ENCODE measurements around the gene TPRKB.

TPRKB gene

GRCh38 chr2:73716543-73717250 lies 20.4 kb downstream of the TPRKB start:
- no peak for DNase-seq (ENCODE audit: low read depth)
- no peak overlapping the region for H3K4me3 ChIP-seq (ENCODE audit: low read depth, low read length)
- TF ChIP-seq POLR2A (IDR thresholded peaks at IDR 0.05; ENCODE audit: extremely low read depth, insufficient read length), result no peak

GRCh38 chr2:73714091-73714490 lies 23.1 kb downstream of the TPRKB start:
- DNase-seq (ENCODE audit: low read depth), result no peak
- no peak for TF ChIP-seq MAX (IDR thresholded peaks at IDR 0.05; ENCODE audit: low read depth, low read length)
- no peak for TF ChIP-seq MYC (IDR thresholded peaks at IDR 0.05; ENCODE audit: low read depth, low read length)
- no peak for TF ChIP-seq POLR2A (IDR thresholded peaks at IDR 0.05; ENCODE audit: extremely low read depth, insufficient read length)
- TF ChIP-seq CTCF (IDR thresholded peaks at IDR 0.05; ENCODE audit: low read depth, low read length), result no peak
- no peak overlapping the region for H3K4me3 ChIP-seq (ENCODE audit: low read depth, low read length)

- H3K4me3 ChIP-seq (ENCODE audit: low read depth, low read length), result no peak overlapping the region
- TF ChIP-seq MYC (IDR thresholded peaks at IDR 0.05; ENCODE audit: low read depth, low read length), result no peak
- no peak for TF ChIP-seq MAX (IDR thresholded peaks at IDR 0.05; ENCODE audit: low read depth, low read length)
- no peak for TF ChIP-seq POLR2A (IDR thresholded peaks at IDR 0.05; ENCODE audit: extremely low read depth, insufficient read length)
- TF ChIP-seq CTCF (IDR thresholded peaks at IDR 0.05; ENCODE audit: low read depth, low read length), result no peak
- DNase-seq (ENCODE audit: low read depth), result no peak
Observed at GRCh38 chr2:73708527-73708926, 28.6 kb downstream of the TPRKB start.

GRCh38 chr2:73707636-73708035 lies 29.5 kb downstream of the TPRKB start:
- no peak overlapping the region for H3K4me3 ChIP-seq (ENCODE audit: low read depth, low read length)
- DNase-seq (ENCODE audit: low read depth), result no peak
- no peak for TF ChIP-seq CTCF (IDR thresholded peaks at IDR 0.05; ENCODE audit: low read depth, low read length)
- no peak for TF ChIP-seq POLR2A (IDR thresholded peaks at IDR 0.05; ENCODE audit: extremely low read depth, insufficient read length)
- TF ChIP-seq MYC (IDR thresholded peaks at IDR 0.05; ENCODE audit: low read depth, low read length), result no peak
- no peak for TF ChIP-seq MAX (IDR thresholded peaks at IDR 0.05; ENCODE audit: low read depth, low read length)

- TF ChIP-seq POLR2A (IDR thresholded peaks at IDR 0.05; ENCODE audit: extremely low read depth, insufficient read length) (no peak), MYC (IDR thresholded peaks at IDR 0.05; ENCODE audit: low read depth, low read length) (no peak)
- no peak overlapping the region for H3K4me3 ChIP-seq (ENCODE audit: low read depth, low read length)
- no peak for DNase-seq (ENCODE audit: low read depth)
Observed at GRCh38 chr2:73707058-73707457, 30.1 kb downstream of the TPRKB start.

- H3K4me3 ChIP-seq (ENCODE audit: low read depth, low read length), result no peak overlapping the region
- TF ChIP-seq POLR2A (IDR thresholded peaks at IDR 0.05; ENCODE audit: extremely low read depth, insufficient read length) (no peak), MYC (IDR thresholded peaks at IDR 0.05; ENCODE audit: low read depth, low read length) (no peak), CTCF (IDR thresholded peaks at IDR 0.05; ENCODE audit: low read depth, low read length) (no peak), MAX (IDR thresholded peaks at IDR 0.05; ENCODE audit: low read depth, low read length) (no peak)
- no peak for DNase-seq (ENCODE audit: low read depth)
Observed at GRCh38 chr2:73705091-73705490, 32.1 kb downstream of the TPRKB start.

GRCh38 chr2:73704285-73704684 lies 32.9 kb downstream of the TPRKB start:
- no peak for DNase-seq (ENCODE audit: low read depth)
- TF ChIP-seq MYC (IDR thresholded peaks at IDR 0.05; ENCODE audit: low read depth, low read length) (no peak), POLR2A (IDR thresholded peaks at IDR 0.05; ENCODE audit: extremely low read depth, insufficient read length) (no peak), MAX (IDR thresholded peaks at IDR 0.05; ENCODE audit: low read depth, low read length) (no peak)
- no peak overlapping the region for H3K4me3 ChIP-seq (ENCODE audit: low read depth, low read length)
